HAP-1 (cell line): ENCODE data around the gene CFAP251.
"Not testable (repeated sequence)": the region's sequence is repeated elsewhere in the genome, so short reads cannot be mapped to it uniquely, and the experiment has no call there.

Experiments used
- DNase-seq, 2 experiments: peaks; one replicate each; pipeline ENCODE4 v3.0.0-alpha.2; 2016 to 2020; ENCODE audit warnings: low spot score in 2 of 2
- H3K27me3 ChIP-seq: fragments of 250-450 bp; sonication (Bioruptor Pico); 2 replicates; pipeline ENCODE4 v1.5.1; 2020; ENCODE audit warnings: low read depth, mild to moderate bottlenecking, moderate library complexity
- H3K36me3 ChIP-seq: fragments of 250-450 bp; sonication (Bioruptor Pico); replicated peaks from 2 replicates; pipeline ENCODE4 v1.5.1; 2020; ENCODE audit warnings: mild to moderate bottlenecking
- H3K4me1 ChIP-seq: fragments of 250-450 bp; sonication (Bioruptor Pico); 2 replicates; pipeline ENCODE4 v1.5.1; 2020; ENCODE audit warnings: mild to moderate bottlenecking
- H3K4me3 ChIP-seq: fragments of 250-450 bp; sonication (Bioruptor Pico); 2 replicates; pipeline ENCODE4 v1.5.1; 2020; ENCODE audit warnings: mild to moderate bottlenecking, moderate library complexity
- H3K9me3 ChIP-seq: fragments of 250-450 bp; sonication (Bioruptor Pico); 2 replicates; pipeline ENCODE4 v1.5.1; 2020; ENCODE audit warnings: mild to moderate bottlenecking, moderate library complexity
- in situ Hi-C: fragments of 300-500 bp; cut with MboI; formaldehyde crosslinking; loops from 3 replicates; pipeline ENCODE4 v1.14.3; 2020; ENCODE audit warnings: low sequenced_read_pairs, inconsistent platforms, mixed read lengths

The CFAP251 gene

DNA sequence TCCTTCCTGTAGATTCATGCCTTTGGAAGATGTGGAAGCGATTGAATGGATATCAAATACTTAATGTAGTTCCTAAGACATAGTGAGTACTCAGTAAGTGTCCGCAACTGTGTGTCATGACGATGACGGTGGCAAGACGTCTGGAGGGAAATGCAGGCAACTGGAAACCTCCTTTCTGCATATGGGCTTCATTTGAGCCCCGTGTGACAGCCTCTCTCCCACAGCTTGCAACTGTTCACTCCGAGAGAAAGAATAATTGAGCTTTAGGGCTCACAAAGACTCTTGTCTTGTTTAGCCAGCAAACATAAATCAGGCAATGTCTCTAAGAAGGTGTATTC lies 6.9 kb downstream of the CFAP251 start:
- Histone ChIP-seq H3K36me3 (no peaks in the 10 kb centered on the region), H3K4me3 (no peak overlapping the region), H3K9me3 (no peaks in the 10 kb centered on the region), H3K27me3 (no peaks in the 10 kb centered on the region), H3K4me1 (no peaks in the 10 kb centered on the region; the same call in 1 of the 2 replicates)
- in situ Hi-C loops: no loop called here
- no peak for DNase-seq

DNA sequence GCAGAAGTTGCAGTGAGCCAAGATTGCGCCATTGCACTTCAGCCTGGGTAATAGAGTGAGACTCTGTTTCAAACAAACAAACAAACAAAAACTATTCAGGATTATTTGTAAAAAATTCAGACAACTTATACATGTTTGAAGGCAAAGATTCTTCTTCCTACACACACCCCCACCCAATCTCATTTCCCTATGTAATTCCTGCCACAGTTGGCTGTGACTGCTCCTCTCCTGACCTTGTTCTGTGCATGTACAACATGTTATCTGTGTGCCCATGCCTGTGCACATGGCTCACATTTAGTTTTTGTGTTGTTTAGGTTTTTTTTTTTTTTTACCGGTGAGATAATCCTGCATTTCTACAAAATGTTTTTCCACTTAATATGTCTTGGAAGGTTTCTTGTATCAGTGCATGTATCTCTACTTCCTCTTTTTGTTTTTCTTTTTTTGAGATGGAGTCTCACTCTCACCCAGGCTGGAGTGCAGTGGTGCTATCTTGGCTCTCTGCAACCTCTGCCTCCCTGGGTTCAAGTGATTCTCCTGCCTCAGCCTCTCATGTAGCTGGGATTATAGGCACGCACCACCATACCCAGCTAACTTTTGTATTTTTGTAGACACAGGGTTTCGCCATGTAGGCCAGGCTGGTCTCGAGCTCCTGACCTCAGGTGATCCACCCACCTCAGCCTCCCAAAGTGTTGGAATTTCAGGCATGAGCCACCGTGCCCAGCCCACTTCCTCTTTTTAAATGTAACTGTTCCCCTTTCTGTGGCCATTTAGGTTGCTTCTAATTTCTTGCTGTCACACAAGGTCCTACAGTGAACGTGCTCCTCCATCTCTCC lies 8.7 kb downstream of the CFAP251 start:
- DNase-seq: no peak
- Histone ChIP-seq H3K9me3 (no peaks in the 10 kb centered on the region), H3K27me3 (no peaks in the 10 kb centered on the region), H3K4me1 (no peaks in the 10 kb centered on the region; the same call in 1 of the 2 replicates), H3K36me3 (no peaks in the 10 kb centered on the region), H3K4me3 (no peak overlapping the region)
- in situ Hi-C loops: no loop called here

DNA sequence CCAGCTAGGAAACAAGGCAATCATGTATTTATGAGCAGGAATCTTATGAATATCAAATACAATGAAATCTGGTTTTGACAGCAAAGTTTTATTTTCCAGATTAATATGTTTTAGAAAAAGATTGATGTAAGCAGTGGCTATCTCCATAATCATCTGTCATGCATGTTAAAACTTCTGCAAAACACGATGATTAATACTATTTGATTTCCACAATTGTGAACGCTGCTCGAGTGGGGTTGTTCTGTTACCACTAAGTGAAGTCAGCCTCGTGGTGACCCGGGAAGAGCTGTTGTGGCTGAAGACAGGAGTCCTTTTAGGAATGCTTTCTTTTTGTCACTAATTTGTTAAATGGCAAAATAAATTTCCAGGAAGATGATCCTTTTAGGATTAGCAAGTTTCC lies 9.4 kb downstream of the CFAP251 start:
- DNase-seq: no peak
- H3K36me3 ChIP-seq: no peaks in the 10 kb centered on the region
- no peaks in the 10 kb centered on the region for H3K27me3 ChIP-seq
- no peaks in the 10 kb centered on the region; the same call in 1 of the 2 replicates for H3K4me1 ChIP-seq
- H3K9me3 ChIP-seq: no peaks in the 10 kb centered on the region
- H3K4me3 ChIP-seq: no peak overlapping the region
- in situ Hi-C loops: no loop called here

DNA sequence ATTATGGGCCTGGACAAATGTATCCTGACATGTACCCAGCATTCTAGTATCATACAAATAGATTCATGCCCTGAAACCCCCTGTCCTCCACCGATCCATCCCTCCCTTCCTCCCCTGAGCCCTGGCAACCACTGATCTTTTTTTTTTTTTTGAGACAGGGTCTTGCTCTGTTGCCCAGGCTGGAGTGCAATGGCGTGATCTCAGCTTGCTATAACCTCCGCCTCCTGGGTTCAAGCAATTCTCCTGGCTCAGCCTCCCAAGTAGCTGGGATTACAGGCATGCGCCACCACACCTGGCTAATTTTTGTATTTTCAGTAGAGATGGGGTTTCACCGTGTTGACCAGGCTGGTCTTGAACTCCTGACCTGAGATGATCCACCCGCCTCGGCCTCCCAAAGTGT lies 11.2 kb downstream of the CFAP251 start:
- H3K4me1 ChIP-seq, H3K36me3 ChIP-seq, H3K9me3 ChIP-seq, in situ Hi-C loops, DNase-seq, H3K4me3 ChIP-seq, H3K27me3 ChIP-seq: not testable (repeated sequence)

DNA sequence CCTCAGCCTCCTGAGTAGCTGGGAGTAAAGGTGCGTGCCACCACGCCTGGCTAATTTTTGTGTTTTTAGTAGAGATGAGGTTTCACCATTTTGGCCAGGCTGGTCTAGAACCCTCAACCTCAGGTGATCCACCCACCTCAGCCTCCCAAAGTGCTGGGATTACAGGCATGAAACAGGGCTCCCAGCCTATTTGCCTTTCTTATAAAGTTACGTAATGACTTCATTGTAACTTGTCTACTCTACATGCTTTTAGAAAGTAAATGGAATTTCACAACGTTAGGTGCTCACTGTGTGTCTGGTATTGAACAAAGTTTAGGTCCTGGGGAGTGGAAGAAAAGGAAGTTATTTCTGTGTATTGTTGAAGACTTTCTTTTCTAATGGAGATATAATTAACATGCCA lies 12.5 kb downstream of the CFAP251 start:
- Histone ChIP-seq H3K27me3 (no peaks in the 10 kb centered on the region), H3K4me3 (no peak overlapping the region), H3K9me3 (no peaks in the 10 kb centered on the region), H3K36me3 (no peaks in the 10 kb centered on the region), H3K4me1 (no peaks in the 10 kb centered on the region)
- no peak for DNase-seq
- in situ Hi-C loops: no loop called here

DNA sequence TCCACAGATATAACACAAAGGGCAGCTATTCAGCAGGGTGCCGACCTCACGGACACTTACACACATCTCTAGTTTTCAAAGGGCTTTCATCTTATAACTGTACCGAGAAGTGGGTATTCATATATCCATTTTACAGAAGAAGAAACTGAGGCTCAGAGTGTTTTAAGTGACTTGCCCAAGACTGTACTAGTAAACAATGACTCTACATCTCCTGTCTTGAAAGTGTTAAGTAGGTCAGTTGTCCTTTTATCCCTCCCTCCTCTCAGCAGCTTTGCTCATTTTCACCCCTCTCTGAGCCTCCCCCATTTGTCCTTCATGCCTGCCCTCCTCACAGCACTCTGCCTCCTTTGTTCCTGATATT lies 13.8 kb downstream of the CFAP251 start:
- no peaks in the 10 kb centered on the region for H3K4me1 ChIP-seq
- in situ Hi-C loops: no loop called here
- DNase-seq: no peak

DNA sequence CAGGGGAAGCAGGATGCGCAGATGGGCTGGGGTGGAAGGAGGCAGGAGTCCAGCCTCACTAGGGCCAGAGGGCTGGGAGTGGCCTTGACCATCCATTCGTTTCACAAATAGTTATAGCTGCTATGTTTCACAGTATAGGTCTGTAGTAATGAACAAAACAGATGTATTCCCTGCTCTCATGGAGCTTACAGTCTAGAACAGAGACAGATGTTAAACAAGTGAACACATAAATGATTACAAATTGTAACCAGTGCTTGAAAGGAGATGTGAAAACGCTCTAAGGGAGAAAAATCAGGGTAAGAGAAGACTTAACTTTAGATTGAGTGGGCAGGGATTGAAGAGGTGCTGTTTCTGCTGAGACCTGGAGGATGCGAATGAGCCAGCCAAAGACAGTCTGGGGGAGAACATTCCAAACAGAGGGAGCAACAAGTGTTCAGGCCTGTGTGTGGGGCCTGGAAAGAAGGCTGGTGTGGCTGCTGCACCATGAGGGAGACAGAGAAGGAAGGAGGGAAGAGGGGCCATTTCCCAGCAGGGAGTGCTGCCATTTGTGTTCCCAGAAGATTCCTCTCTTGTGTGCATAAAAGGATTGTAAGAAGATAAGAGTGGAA lies 14.6 kb downstream of the CFAP251 start:
- no peaks in the 10 kb centered on the region for H3K4me1 ChIP-seq
- H3K4me3 ChIP-seq: no peak overlapping the region
- H3K36me3 ChIP-seq: no peaks in the 10 kb centered on the region
- no peaks in the 10 kb centered on the region for H3K27me3 ChIP-seq
- no peak for DNase-seq
- H3K9me3 ChIP-seq: no peaks in the 10 kb centered on the region
- in situ Hi-C loops: no loop called here

More for the DNA sequence above, 13.8 kb downstream of the CFAP251 start:
- no peaks in the 10 kb centered on the region for H3K36me3 ChIP-seq
- H3K9me3 ChIP-seq: no peaks in the 10 kb centered on the region
- H3K4me3 ChIP-seq: no peak overlapping the region
- no peaks in the 10 kb centered on the region for H3K27me3 ChIP-seq

DNA sequence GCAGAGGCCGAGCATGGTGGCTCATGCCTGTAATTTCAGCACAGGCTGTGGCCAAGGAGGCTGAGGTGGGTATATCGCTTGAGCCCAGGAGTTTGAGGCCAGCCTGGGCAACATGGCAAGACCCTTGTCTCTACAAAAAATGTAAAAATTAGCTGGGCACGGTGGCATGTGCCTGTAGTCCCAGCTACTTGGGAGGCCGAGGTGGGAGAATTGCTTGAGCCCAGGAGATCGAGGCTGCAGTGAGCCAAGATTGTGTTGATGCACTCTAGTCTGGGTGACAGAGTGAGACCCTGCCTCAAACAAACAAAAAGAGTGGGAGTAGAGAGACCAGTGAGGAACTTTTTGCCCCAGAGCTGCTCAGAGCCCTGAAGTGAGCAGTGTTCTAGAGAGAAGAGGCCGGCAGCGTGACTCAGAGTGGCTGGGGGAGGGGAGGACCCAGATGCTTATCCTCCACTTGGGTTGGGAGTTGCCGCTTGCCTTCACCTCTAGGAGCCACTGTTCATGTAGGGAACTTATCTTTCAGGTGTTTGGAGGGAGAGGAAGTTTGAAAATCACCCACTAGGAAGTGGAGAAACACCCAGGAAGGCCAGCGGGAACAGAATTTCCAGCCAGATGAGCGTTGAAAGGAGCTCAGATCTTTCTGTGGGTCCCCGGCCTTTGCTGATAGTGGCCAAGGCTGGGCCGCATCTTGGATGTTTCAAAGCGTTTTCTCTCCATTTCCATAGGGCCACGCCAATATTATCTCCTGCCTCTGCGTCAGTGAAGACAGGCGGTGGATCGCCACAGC lies 15.3 kb downstream of the CFAP251 start:
- Histone ChIP-seq H3K4me1 (no peaks in the 10 kb centered on the region), H3K36me3 (no peaks in the 10 kb centered on the region), H3K4me3 (no peak overlapping the region), H3K27me3 (no peaks in the 10 kb centered on the region), H3K9me3 (no peaks in the 10 kb centered on the region)
- in situ Hi-C loops: no loop called here
- no peak for DNase-seq

DNA sequence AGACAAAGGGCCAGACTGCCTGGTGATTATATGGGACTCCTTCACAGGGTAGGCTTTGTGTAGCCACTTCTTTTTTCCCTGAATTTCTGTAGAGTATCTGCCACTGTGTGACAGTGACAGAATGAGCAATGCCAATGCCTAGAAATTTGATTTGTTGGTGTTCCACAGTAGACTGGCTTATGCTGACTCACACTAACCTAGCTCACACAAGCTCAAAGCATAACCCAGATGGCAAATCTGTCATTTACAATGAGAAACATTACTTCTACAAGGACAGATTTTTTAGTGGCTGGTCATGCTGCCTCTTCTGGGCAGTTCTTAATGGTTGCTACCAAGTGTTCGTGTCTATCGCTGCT lies 15.9 kb downstream of the CFAP251 start:
- Histone ChIP-seq H3K27me3 (no peaks in the 10 kb centered on the region), H3K36me3 (no peaks in the 10 kb centered on the region), H3K9me3 (no peaks in the 10 kb centered on the region), H3K4me1 (no peaks in the 10 kb centered on the region), H3K4me3 (no peak overlapping the region)
- no peak for DNase-seq
- in situ Hi-C loops: no loop called here

DNA sequence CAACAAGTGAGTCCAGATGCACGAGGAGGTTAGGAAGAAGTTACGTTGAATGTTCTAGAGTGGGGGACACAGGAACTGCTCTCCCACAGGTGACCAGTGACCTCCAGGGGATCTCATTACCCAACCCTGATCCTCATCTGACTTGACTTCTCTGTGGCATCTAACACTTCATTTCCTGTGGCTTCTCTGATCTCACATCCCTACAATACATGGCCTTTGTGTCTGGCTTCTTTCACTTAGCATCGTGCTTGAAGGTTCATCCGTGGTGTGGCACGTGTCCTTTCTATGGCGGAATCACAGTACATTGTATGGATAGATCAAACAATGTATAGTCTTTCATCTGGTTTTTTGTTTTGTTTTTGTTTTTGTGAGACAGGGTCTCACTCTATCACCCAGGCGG lies 19.3 kb downstream of the CFAP251 start:
- Histone ChIP-seq H3K36me3 (no peaks in the 10 kb centered on the region), H3K4me1 (no peaks in the 10 kb centered on the region), H3K27me3 (no peaks in the 10 kb centered on the region), H3K4me3 (no peak overlapping the region), H3K9me3 (no peaks in the 10 kb centered on the region)
- in situ Hi-C loops: no loop called here
- DNase-seq: no peak

DNA sequence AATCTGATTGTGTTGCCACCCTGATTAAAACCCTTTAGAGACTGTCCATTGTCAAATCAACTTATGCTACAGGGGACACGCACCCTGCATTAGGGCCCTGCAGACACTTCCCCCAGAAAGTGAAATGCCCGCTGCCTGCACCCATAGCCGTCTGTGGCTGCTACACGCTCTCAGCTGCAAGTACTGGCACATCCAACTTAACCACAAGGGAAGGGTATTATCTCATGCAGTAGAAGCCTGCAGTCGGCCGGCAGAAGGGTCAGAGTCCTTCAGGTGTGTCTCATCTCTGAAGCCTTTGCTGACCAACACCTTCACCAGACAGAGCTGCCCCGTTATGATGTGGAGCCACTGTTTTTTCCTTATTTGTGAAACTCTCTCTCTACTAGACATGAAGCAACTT lies 20.8 kb downstream of the CFAP251 start:
- H3K27me3 ChIP-seq: no peaks in the 10 kb centered on the region
- in situ Hi-C loops: no loop called here
- DNase-seq: no peak
- H3K4me3 ChIP-seq: no peak overlapping the region
- H3K36me3 ChIP-seq: no peaks in the 10 kb centered on the region
- H3K9me3 ChIP-seq: no peaks in the 10 kb centered on the region
- no peaks in the 10 kb centered on the region for H3K4me1 ChIP-seq

DNA sequence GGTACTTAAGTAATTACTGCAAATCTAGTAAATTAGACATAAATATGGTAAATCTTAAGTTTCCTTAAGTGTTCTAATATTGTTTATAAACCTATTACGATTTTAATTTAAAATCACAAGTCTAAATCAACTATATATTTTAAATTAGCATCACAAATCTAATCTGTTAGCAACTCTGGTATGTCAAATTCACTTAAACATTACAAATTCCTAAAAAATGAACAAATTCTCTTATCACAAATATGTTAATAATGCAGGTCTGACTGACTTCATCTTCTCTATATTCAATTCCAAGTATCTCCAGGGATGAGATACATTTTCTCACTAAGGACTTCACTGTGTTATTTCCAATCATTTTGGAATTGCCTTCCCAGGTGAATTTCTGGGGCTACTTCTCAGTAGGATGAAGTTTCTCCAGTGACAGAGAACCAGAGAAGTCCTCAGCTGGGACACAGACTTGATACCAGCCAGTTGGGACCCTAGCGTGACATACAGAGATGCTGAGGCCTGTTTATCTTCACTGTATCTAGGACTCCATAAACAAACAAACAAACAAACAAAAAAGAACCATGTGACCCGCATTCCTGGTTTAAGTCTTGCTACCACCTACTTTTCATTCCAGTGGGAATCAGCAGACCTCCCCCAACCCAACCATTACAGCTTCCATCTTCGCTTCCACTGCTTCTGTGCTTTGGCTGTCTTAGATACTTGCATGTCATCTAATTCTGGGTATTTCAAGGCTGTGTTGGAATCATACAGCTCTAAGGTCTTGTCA lies 21.8 kb downstream of the CFAP251 start:
- H3K27me3 ChIP-seq: no peaks in the 10 kb centered on the region
- in situ Hi-C loops: no loop called here
- no peaks in the 10 kb centered on the region for H3K4me1 ChIP-seq
- DNase-seq: no peak
- no peaks in the 10 kb centered on the region for H3K9me3 ChIP-seq
- no peak overlapping the region for H3K4me3 ChIP-seq
- no peaks in the 10 kb centered on the region for H3K36me3 ChIP-seq

DNA sequence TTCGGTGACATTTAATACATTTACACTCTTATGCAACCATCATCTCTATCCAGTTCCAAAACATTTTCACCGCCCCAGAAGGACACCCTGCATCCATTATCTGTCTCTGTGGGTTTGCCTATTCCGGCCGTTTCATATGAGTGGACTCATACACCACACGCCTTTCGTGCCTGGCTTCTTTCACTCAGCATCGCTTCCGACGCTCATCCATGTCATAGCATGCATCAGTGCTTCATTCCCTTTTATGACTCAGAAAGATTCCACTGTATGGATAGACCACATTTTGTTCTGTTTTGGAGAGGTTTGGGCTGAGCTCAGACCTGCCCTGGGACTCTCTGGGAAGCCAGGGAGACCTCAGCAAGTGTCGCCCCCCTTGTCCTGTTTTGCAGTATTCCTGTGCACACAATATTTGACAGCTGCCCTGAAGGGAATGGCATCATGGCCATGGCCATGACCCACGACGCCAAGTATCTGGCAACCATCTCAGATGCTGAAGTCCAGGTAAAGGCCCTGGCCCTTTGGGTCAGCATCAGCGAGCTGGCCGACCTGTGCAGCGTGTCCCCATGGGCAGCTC lies 23.8 kb downstream of the CFAP251 start:
- no peaks in the 10 kb centered on the region for H3K4me1 ChIP-seq
- H3K36me3 ChIP-seq: no peaks in the 10 kb centered on the region
- H3K27me3 ChIP-seq: no peaks in the 10 kb centered on the region
- H3K4me3 ChIP-seq: no peak overlapping the region
- DNase-seq: no peak
- in situ Hi-C loops: no loop called here
- H3K9me3 ChIP-seq: no peaks in the 10 kb centered on the region
